Central memory CD8-positive, alpha-beta T cell (primary cell): Measurements from ENCODE around the gene NEU2.
"Not testable (repeated sequence)": the region's sequence is repeated elsewhere in the genome, so short reads cannot be mapped to it uniquely, and the experiment has no call there.

Experiments used
- ATAC-seq: fragments of 150-1000 bp; cut with Tn5 transposase; replicated peaks from 2 replicates; pipeline ENCODE4 v1.10.0; 2022; ENCODE audit warnings: mild to moderate bottlenecking, moderate FRiP score, moderate number of reproducible peaks; ENCODE audit not compliant: poor library complexity, severe bottlenecking; ENCODE audit errors: extremely low read depth
- DNase-seq, 2 donors: peaks; one replicate each; pipeline ENCODE4 v3.0.0; 2021; ENCODE audit warnings: low spot score in 2 of 2
- H3K27ac Mint-ChIP-seq: one replicate; pipeline ENCODE4 v1.8.0; 2022; ENCODE audit warnings: low read depth, mild to moderate bottlenecking, moderate library complexity, mixed read lengths
- H3K27me3 Mint-ChIP-seq: one replicate; pipeline ENCODE4 v1.8.0; 2022; ENCODE audit warnings: mixed read lengths
- H3K36me3 Mint-ChIP-seq: one replicate; pipeline ENCODE4 v1.8.0; 2022; ENCODE audit warnings: mild to moderate bottlenecking, moderate library complexity, mixed read lengths; ENCODE audit not compliant: insufficient read depth
- H3K4me1 Mint-ChIP-seq: one replicate; pipeline ENCODE4 v1.8.0; 2022; ENCODE audit warnings: mixed read lengths
- H3K4me3 Mint-ChIP-seq: one replicate; pipeline ENCODE4 v1.8.0; 2022; ENCODE audit warnings: mild to moderate bottlenecking, moderate library complexity, mixed read lengths
- H3K9me3 Mint-ChIP-seq: one replicate; pipeline ENCODE4 v1.8.0; 2022; ENCODE audit warnings: mixed read lengths

The NEU2 gene

GRCh38 chr2:233013650-233014049, 18.8 kb upstream of the NEU2 start:
- H3K27ac Mint-ChIP-seq, result no peak overlapping the region
- no peak for ATAC-seq
- peaks cover 14% of the 10 kb centered on the region for H3K27me3 Mint-ChIP-seq
- DNase-seq, result no peak
- H3K4me1 Mint-ChIP-seq, result no peaks in the 10 kb centered on the region
- no peak overlapping the region for H3K4me3 Mint-ChIP-seq
- H3K36me3 Mint-ChIP-seq, result no peaks in the 10 kb centered on the region
- peaks cover 6% of the 10 kb centered on the region for H3K9me3 Mint-ChIP-seq

DNA sequence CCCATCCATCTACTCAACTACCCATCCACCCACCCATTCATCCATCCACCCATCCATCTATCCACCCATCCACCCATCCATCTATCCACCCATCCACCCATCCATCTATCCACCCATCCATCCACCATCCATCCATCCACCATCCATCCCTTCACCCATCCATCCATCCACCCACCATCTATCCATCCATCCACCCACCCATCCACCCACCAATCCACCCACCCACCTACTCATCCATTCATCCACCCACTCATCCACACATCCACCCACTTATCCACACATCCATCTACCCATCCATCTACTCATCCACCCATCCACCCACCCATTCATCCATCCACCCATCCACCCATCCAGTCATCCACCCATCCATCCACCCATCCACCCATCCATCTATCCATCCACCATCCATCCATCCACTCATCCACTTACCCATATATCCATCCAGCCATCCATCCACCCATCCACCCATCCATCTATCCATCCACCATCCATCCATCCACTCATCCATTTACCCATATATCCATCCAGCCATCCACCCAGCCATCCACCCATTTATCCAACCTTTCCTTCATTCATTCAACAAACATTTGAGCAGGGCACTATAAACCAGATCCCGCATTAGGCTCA, 17.3 kb upstream of the NEU2 start:
- Mint-ChIP-seq H3K4me3 (no peak overlapping the region), H3K4me1 (no peaks in the 10 kb centered on the region), H3K9me3 (peaks cover 6% of the 10 kb centered on the region), H3K36me3 (no peaks in the 10 kb centered on the region), H3K27me3 (peaks cover 14% of the 10 kb centered on the region), H3K27ac (no peak overlapping the region)
- DNase-seq (no peak), ATAC-seq (no peak)

- no peak for DNase-seq
- Mint-ChIP-seq H3K27ac (no peak overlapping the region), H3K9me3 (peaks cover 6% of the 10 kb centered on the region), H3K36me3 (no peaks in the 10 kb centered on the region), H3K4me3 (no peak overlapping the region), H3K27me3 (no peaks in the 10 kb centered on the region), H3K4me1 (no peaks in the 10 kb centered on the region)
- ATAC-seq, result no peak
Observed at GRCh38 chr2:233017947-233018346, 14.5 kb upstream of the NEU2 start.

DNA sequence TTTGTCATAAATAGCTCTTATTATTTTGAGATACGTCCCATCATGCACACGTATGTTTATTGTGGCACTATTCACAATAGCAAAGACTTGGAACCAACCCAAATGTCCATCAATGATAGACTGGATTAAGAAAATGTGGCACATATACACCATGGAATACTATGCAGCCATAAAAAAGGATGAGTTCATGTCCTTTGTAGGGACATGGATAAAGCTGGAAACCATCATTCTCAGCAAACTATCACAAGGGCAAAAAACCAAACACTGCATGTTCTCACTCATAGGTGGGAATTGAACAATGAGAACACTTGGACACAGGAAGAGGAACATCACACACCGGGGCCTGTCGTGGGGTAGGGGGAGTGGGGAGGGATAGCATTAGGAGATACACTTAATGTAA, 12.9 kb upstream of the NEU2 start:
- DNase-seq, ATAC-seq, H3K36me3 Mint-ChIP-seq, H3K27me3 Mint-ChIP-seq, H3K9me3 Mint-ChIP-seq, H3K4me1 Mint-ChIP-seq, H3K27ac Mint-ChIP-seq, H3K4me3 Mint-ChIP-seq: not testable (repeated sequence)

GRCh38 chr2:233020454-233020853, 12.0 kb upstream of the NEU2 start:
- Mint-ChIP-seq H3K4me3 (no peak overlapping the region), H3K9me3 (peaks cover 2% of the 10 kb centered on the region), H3K4me1 (no peaks in the 10 kb centered on the region), H3K27me3 (no peaks in the 10 kb centered on the region), H3K27ac (no peak overlapping the region), H3K36me3 (no peaks in the 10 kb centered on the region)
- ATAC-seq (no peak), DNase-seq (no peak)

GRCh38 chr2:233021771-233022170, 10.7 kb upstream of the NEU2 start:
- Mint-ChIP-seq H3K36me3 (no peaks in the 10 kb centered on the region), H3K4me3 (no peak overlapping the region), H3K4me1 (no peaks in the 10 kb centered on the region), H3K27me3 (no peaks in the 10 kb centered on the region), H3K9me3 (no peaks in the 10 kb centered on the region), H3K27ac (no peak overlapping the region)
- DNase-seq (no peak), ATAC-seq (no peak)

- H3K27ac Mint-ChIP-seq, result no peak overlapping the region
- H3K4me1 Mint-ChIP-seq, result no peaks in the 10 kb centered on the region
- ATAC-seq, result no peak
- no peaks in the 10 kb centered on the region for H3K27me3 Mint-ChIP-seq
- H3K36me3 Mint-ChIP-seq, result no peaks in the 10 kb centered on the region
- no peaks in the 10 kb centered on the region for H3K9me3 Mint-ChIP-seq
- no peak for DNase-seq
- H3K4me3 Mint-ChIP-seq, result no peak overlapping the region
Observed at GRCh38 chr2:233022561-233022960, 9.9 kb upstream of the NEU2 start.

DNA sequence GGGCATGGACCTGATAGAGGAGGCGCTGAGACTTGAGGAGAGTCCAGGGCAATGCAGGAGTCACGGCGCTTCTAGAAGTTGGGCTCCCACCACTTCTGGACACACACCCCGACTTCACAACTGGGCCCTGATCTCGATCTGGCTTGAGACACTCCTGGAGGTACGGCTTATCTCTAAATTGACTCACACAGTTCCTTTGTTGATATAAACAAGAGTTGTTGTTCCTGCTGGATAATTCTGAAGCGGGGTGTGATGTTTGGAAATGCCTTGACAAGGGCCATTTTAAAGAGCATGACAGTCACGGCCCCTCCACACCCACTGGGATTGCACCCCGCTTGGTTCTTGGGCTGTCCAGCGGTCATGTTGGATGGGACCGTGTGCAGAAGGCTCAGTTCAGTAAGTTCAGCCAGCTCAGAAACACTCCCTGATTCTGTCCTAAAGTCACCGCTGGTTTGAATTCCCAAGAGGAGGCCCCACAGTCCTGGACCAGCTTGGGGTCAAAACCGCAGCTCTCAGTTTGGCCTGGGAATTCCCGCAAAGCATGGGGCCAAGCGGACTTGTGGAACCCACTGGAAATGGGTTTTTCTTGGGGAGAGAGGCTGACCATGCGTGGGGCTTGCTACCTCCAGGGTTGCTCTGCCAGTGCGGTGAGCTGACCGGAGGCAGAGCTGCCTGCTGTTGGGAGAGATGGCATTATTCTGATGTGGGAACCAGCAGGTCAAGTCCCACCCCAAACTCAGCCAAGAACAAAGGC, 9.3 kb upstream of the NEU2 start:
- no peak for ATAC-seq
- DNase-seq, result no peak
- no peaks in the 10 kb centered on the region for H3K4me1 Mint-ChIP-seq
- no peak overlapping the region for H3K27ac Mint-ChIP-seq
- H3K36me3 Mint-ChIP-seq, result no peaks in the 10 kb centered on the region
- H3K9me3 Mint-ChIP-seq, result no peaks in the 10 kb centered on the region
- H3K4me3 Mint-ChIP-seq, result no peak overlapping the region
- H3K27me3 Mint-ChIP-seq, result no peaks in the 10 kb centered on the region

GRCh38 chr2:233023761-233024410, 8.6 kb upstream of the NEU2 start:
- no peak overlapping the region for H3K27ac Mint-ChIP-seq
- H3K4me1 Mint-ChIP-seq, result no peaks in the 10 kb centered on the region
- no peak overlapping the region for H3K4me3 Mint-ChIP-seq
- no peaks in the 10 kb centered on the region for H3K9me3 Mint-ChIP-seq
- no peak for ATAC-seq
- H3K27me3 Mint-ChIP-seq, result no peaks in the 10 kb centered on the region
- no peak for DNase-seq
- peaks cover 2% of the 10 kb centered on the region for H3K36me3 Mint-ChIP-seq

GRCh38 chr2:233025706-233026105, 6.8 kb upstream of the NEU2 start:
- H3K27ac Mint-ChIP-seq, result no peak overlapping the region
- no peaks in the 10 kb centered on the region for H3K4me1 Mint-ChIP-seq
- no peaks in the 10 kb centered on the region for H3K9me3 Mint-ChIP-seq
- DNase-seq (no peak), ATAC-seq (no peak)
- H3K27me3 Mint-ChIP-seq, result no peaks in the 10 kb centered on the region
- peaks cover 2% of the 10 kb centered on the region for H3K36me3 Mint-ChIP-seq
- no peak overlapping the region for H3K4me3 Mint-ChIP-seq

DNA sequence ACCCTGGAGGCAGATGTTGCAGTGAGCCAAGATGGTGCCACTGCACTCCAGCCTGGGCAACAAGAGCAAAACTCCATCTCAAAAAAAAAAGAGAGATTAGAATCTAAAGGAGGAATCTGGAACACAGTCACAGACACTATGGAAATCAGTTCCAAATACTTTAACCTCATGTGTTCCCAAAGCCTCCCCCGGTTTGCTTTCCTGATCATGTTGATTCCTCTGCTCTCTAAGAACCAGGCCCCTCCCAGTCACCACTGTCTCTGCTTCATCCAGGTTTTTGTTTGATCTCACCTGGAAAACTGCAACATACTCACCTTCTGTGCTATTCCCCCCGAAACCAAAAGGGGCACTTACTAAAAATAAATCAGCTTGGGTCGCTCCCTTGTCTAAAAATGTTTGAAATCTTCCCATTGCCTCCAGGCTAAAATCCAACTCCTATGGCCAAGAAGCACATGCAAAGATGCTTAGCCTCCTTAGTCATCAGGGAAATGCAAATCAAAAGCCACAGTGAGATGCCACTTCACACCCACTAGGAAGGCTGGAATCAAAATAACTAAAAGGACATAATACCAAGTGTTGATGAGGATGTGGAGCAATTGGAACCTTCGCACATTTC, 6.2 kb upstream of the NEU2 start:
- no peaks in the 10 kb centered on the region for H3K27me3 Mint-ChIP-seq
- peaks cover 2% of the 10 kb centered on the region for H3K36me3 Mint-ChIP-seq
- ATAC-seq (no peak), DNase-seq (no peak)
- no peaks in the 10 kb centered on the region for H3K4me1 Mint-ChIP-seq
- no peak overlapping the region for H3K4me3 Mint-ChIP-seq
- H3K9me3 Mint-ChIP-seq, result no peaks in the 10 kb centered on the region
- H3K27ac Mint-ChIP-seq, result no peak overlapping the region

DNA sequence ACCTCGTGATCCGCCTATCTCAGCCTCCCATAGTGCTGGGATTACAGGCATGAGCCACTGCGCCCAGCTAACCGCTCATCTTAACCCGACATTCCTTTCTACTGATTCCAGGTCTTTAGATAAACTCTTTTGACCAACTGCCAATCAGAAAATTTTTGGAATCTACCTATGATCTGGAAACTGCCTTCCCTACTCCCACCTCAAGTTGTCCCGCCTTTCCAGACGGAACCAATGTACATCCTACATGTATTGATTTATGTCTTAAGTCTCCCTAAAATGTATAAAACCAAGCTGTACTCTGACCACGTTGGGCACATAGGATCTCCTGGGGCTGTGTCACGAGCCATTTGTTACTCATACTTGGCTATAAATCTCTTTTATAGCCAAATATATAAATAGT, 3.2 kb upstream of the NEU2 start:
- ATAC-seq (no peak), DNase-seq (no peak)
- H3K9me3 Mint-ChIP-seq, result no peaks in the 10 kb centered on the region
- no peak overlapping the region for H3K27ac Mint-ChIP-seq
- H3K36me3 Mint-ChIP-seq, result peaks cover 2% of the 10 kb centered on the region
- no peak overlapping the region for H3K4me3 Mint-ChIP-seq
- no peaks in the 10 kb centered on the region for H3K27me3 Mint-ChIP-seq
- no peaks in the 10 kb centered on the region for H3K4me1 Mint-ChIP-seq
